BJ (cell line): ENCODE measurements around the gene PIP5KL1. TPM values are rescaled to one million over a fixed set of nuclear protein-coding genes. Genes with fewer than 3 reads are reported as not detected.
A peak's percentile ranks its signal among the peaks of the same experiment; 100 is the strongest.

Experiments
- CTCF ChIA-PET: fragments of 350-600 bp; formaldehyde crosslinking; extraction: SDS; loops from one replicate; lab custom pipeline; 2021; ENCODE audit warnings: antibody characterized with exemption, inconsistent platforms; lab: Yijun Ruan, JAX
- POLR2A ChIA-PET: fragments of 300-600 bp; sonication (Branson Sonifier 250); formaldehyde crosslinking; extraction: SDS; loops from one replicate; lab custom pipeline; 2021; ENCODE audit warnings: antibody characterized with exemption; lab: Charles Lee
- DNase-seq: peaks from one replicate; pipeline ENCODE4 v3.0.0-alpha.2; 2011; ENCODE audit warnings: low read depth
- H3K27me3 ChIP-seq: 2 replicates; pipeline ENCODE4 v1.6.0; 2011; ENCODE audit warnings: low read length; ENCODE audit not compliant: control insufficient read depth, insufficient read depth
- H3K36me3 ChIP-seq: 2 replicates; pipeline ENCODE4 v1.5.1; 2011; ENCODE audit warnings: low read length; ENCODE audit not compliant: control insufficient read depth, insufficient read depth
- H3K4me3 ChIP-seq: 2 replicates; pipeline ENCODE4 v1.5.1; 2011; ENCODE audit warnings: low read depth, mild to moderate bottlenecking, control low read depth, low read length
- polyA plus RNA-seq: library from polyadenylated mRNA; depleted of rRNA; stranded (reverse); fragments of >200 nt; gene quantifications from 2 replicates; pipeline ENCODE4 v1.2.3, GENCODE V29; 2011
- TF ChIP-seq, protein P1 (sequence below): IDR thresholded peaks from 2 replicates; pipeline ENCODE4 v1.5.1; 2011; ENCODE audit warnings: low read depth, mild to moderate bottlenecking, control low read depth, inconsistent platforms, low read length, moderate library complexity; ENCODE audit not compliant: insufficient read depth

The PIP5KL1 gene
- polyA plus RNA-seq, 1 experiment: 2.3 TPM

DNA sequence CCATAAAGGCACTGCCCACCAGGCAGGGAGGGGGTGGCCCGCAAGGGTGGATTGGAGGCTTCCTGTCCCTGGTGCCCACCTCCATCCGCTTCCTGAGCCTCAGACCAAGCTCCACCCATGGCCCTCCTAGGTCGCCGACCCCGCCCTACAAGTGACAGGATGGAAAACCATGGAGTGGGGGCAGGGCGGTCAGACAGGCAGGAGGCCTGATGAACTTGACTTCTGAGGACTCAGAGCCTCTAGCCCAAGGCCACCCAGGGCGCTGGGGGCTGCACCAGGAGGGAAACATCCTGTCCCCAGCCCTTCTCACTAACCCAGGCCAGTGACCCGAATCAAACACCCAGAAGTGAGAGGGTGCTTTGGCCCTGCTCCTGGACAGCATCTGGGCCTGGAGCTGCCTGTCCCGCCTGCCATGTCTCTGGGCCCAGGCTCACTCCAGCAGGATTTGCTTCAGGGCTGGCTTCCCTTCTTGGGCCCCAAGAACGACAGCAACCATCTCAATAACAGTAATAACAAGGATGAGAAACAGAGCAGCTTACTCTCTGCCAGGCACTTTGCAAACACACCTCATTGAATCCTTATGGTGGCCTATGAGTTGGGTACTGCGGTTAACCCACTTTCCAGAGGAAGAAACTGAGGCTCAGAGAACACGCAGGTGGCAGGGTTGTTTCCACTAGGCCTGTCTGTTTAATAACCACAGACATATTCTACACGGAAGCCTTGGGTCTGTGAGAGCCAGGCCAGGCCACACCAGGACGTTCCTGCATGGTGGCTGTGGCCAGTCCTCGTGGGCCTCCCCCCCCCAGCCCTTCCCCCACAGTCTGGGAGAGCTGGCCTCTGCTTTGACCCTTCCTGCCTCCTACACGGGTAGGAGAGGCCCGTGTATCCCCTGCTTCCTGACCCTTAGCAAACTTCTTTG is 26.8 kb downstream of the PIP5KL1 start:
- TF ChIP-seq, protein P1, sequence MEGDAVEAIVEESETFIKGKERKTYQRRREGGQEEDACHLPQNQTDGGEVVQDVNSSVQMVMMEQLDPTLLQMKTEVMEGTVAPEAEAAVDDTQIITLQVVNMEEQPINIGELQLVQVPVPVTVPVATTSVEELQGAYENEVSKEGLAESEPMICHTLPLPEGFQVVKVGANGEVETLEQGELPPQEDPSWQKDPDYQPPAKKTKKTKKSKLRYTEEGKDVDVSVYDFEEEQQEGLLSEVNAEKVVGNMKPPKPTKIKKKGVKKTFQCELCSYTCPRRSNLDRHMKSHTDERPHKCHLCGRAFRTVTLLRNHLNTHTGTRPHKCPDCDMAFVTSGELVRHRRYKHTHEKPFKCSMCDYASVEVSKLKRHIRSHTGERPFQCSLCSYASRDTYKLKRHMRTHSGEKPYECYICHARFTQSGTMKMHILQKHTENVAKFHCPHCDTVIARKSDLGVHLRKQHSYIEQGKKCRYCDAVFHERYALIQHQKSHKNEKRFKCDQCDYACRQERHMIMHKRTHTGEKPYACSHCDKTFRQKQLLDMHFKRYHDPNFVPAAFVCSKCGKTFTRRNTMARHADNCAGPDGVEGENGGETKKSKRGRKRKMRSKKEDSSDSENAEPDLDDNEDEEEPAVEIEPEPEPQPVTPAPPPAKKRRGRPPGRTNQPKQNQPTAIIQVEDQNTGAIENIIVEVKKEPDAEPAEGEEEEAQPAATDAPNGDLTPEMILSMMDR: no peak
- peaks cover 1% of the 10 kb centered on the region; the same call in 1 of the 2 replicates for H3K36me3 ChIP-seq
- CTCF ChIA-PET: interaction anchor here (0.6 to 1.8 kb wide), 2 partner anchors 118 to 120 kb away, joined by 3 read pairs; partner anchors contain the start of gene CDK9
- no peak overlapping the region for H3K4me3 ChIP-seq
- no peak for DNase-seq
- H3K27me3 ChIP-seq: no peaks in the 10 kb centered on the region
- POLR2A ChIA-PET: no interaction called here

DNA sequence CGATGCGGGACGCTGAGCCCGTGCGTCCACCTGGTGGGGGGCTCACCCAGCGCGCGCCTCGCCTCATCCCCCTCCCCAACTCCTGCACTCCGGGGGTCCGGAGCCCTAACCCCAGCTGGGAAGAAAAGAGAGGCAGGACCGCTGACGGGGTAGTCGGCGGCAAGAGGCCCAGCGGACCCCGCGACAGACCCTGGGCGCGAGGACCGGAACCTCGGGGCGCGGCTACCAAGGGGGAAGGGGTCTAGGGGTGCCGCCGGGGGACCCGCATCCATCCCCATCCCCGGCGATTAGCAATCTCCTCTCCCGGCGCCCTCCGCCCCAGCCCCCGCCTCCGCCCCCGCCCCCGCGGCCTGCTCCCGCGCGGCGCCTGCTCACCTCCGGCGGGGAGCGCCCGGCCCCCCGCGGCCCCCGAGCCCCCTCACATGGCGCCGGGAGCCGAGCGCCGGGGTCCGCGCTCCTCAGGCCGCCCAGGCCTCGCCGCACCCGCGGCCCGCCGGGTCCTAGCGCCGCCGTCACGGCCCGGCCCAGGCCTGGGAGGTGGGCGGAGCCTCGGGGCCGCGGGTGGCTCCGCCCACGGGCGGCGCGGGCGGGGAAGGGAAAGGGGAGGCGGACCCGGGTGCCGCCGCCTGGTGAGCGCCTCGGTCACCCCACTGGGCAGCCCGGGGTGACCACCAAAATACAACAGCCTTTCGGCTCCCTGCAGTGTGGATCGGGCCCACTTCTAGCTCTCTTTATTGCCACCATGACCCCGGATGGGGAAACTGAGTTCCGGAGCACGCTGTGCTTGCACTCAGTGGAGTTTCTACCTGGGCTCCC is 31.2 kb downstream of the PIP5KL1 start, which contains the start of gene ST6GALNAC6:
Gene ST6GALNAC6 (minus strand): TSS at position 476 of the 816 bp plus-strand sequence. CDS start 1,622 bp downstream, outside the sequence.
- CTCF ChIA-PET: interaction anchor here (0.7 to 1.8 kb wide), 4 partner anchors 11 to 82 kb away, joined by 3 to 4 read pairs (median 3); no protein-coding TSS in a partner anchor
- Histone ChIP-seq H3K36me3 (peaks cover 18% of the 10 kb centered on the region), H3K4me3 (peak within 1 kb of the TSS; percentile 79), H3K27me3 (no peaks in the 10 kb centered on the region)
- POLR2A ChIA-PET: no interaction called here
- no peak for DNase-seq
- TF ChIP-seq, protein P1: no peak

DNA sequence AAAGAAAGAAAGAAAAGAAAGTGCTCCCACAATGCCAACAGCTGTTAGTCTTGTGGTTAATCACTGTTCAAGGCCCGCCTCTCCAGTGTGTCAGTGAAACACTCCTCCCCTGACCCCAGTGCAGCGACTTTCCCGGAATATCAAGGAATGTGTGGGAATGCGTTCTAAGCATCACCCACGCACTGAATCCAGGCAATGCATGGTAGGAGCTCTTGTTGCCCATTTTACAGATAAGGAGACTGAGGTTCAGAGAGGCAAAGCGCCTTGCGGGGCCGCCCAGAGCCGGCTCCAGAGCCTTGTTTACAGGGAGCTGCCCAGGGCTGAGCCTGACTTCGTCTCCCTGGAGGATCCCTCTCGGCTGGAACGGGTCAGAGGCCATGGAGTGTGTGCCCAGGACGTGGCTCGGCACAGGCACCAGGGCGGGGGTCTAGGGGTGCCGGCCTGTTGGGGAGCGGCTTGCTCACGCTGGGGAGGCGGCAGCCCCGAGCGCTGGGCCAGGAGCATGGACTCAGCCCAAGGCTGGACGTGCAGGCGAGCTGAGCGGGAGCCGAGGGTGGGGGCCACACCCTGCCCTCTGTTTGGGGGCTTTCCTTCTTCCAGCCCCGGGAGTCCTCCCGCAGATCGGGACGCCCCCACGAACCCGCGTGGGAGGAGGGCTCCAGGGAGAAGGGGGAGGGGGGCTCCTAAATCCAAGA is 32.0 kb downstream of the PIP5KL1 start:
- H3K27me3 ChIP-seq: no peaks in the 10 kb centered on the region
- CTCF ChIA-PET: interaction anchor here (1.0 to 1.8 kb wide), 4 partner anchors 12 to 29 kb away, joined by 3 to 4 read pairs (median 4); no protein-coding TSS in a partner anchor
- TF ChIP-seq, protein P1: no peak
- peak; percentile 63 for DNase-seq
- POLR2A ChIA-PET: interaction anchor here (0.8 kb wide), 1 partner anchor 95 kb away, joined by 3 read pairs; no protein-coding TSS in a partner anchor
- peak overlapping the region; percentile 79 for H3K4me3 ChIP-seq
- peaks cover 25% of the 10 kb centered on the region for H3K36me3 ChIP-seq

DNA sequence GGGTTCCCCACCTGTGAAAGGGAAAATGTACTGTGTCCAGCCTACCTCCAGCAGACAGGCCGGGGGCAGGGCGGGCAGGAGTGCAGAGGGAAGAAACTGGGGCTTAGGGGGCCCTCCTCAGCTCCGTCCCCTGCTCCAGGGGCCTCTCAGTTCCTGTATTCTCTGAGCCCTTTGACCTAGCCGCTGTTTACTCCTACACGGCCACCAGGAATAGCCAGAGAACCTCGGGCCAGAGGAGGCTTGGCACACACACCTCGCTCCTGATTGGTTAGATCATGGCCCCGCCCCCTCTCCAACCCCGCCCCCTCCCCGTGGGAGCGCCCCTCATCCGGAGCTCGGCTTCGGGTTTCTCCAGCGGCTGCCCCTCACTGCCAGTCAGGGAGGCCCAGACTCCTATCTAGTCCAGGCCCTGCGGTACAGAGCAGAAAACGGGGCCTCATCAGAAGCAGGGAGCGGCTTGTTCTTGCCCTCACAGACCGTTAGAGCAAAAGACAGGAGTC is 33.3 kb downstream of the PIP5KL1 start:
- ChIA-PET CTCF (interaction anchor here (0.8 to 1.8 kb wide), 3 partner anchors 10 to 27 kb away, joined by 3 to 4 read pairs (median 4); no protein-coding TSS in a partner anchor), POLR2A (interaction anchor here (0.6 to 1.0 kb wide), 2 partner anchors 14 to 1599 kb away, joined by 3 to 7 read pairs; no protein-coding TSS in a partner anchor)
- H3K4me3 ChIP-seq: peak overlapping the region; percentile 9; the same call in 1 of the 2 replicates
- H3K36me3 ChIP-seq: peaks cover 36% of the 10 kb centered on the region
- TF ChIP-seq, protein P1: no peak
- H3K27me3 ChIP-seq: no peaks in the 10 kb centered on the region
- DNase-seq: no peak
